ENCODE results near the gene OLFML3.

The OLFML3 gene

GRCh38 chr1:113950908-113951307 lies 28.4 kb upstream of the OLFML3 start:
- no peak for DNase-seq

DNA sequence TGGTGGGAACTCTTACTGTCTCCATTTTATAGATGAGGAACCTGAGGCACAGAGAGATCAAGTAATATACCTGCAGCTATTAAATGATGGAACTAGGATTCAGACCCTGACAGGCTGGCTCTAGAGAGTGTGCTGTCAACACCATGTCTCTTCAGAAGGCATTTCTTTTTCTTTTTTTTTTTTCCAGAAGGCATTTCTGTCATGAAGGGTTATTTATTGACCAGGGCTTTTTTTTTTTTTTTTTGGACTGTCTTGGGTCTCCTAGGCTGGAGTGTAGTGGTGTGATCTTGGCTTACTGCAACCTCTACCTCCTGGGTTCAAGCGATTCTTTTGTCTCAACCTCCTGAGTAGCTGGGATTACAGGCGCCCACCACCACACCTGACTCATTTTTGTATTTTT lies 27.6 kb upstream of the OLFML3 start:
- DNase-seq: no peak

DNA sequence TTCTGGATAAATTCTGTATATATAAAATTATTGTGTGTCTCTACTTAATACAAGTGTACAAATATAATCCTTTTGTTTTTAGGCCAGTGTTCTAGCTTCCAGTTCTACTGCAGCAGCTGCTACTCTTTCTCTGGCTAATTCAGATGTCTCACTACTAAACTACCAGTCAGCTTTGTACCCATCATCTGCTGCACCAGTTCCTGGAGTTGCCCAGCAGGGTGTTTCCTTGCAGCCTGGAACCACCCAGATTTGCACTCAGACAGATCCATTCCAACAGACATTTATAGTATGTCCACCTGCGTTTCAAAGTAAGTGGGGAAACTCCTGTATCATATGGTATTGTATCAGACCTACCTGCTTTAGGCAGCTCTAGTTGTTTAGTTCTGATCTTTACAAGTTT lies 21.3 kb upstream of the OLFML3 start:
- DNase-seq: no peak

DNA sequence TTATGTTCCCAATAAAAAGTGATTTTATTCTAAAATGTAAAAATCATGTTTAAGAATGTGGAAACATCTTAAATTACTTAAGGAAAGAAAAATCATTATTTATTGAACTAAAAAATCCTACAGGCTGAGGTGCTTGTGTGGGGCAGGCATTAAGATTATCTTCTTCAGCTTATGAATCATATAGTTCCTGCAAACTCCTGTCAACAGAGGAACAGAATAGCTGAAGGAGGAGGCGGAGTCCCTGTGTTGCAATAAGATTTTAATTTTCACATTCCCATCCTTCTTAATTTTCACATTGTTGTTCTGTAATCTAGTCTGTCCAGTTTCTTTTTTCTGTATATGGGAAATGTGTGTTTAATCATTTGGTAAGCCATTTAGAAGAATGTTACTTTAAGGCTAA lies 20.6 kb upstream of the OLFML3 start:
- DNase-seq: no peak

DNA sequence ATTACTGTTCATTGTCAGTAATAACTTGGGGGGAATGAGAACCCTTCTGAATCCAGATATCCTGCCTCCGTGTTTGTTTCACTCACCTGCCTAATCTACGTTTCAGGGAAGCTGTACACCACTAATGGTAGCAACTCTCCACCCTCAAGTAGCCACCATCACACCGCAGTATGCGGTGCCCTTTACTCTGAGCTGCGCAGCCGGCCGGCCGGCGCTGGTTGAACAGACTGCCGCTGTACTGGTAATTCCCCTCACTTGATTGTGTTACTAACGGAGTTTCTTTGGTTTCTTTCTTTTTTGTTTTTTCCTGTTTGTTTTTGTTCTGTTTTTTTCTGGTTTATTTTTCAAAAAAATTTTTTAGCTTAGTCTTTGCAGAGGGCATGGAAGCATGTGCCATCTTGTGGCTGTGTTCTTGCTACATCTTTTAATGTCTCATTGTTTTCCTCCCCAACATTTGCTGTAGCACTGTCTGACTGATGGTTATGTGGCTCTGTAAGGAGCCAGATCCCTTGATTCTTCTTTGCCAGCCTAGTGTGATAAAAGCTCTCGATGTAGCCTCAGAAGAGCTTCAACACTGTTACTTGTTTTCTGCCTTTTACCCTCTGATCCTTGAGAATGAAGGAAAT lies 15.9 kb upstream of the OLFML3 start:
- DNase-seq: no peak

DNA sequence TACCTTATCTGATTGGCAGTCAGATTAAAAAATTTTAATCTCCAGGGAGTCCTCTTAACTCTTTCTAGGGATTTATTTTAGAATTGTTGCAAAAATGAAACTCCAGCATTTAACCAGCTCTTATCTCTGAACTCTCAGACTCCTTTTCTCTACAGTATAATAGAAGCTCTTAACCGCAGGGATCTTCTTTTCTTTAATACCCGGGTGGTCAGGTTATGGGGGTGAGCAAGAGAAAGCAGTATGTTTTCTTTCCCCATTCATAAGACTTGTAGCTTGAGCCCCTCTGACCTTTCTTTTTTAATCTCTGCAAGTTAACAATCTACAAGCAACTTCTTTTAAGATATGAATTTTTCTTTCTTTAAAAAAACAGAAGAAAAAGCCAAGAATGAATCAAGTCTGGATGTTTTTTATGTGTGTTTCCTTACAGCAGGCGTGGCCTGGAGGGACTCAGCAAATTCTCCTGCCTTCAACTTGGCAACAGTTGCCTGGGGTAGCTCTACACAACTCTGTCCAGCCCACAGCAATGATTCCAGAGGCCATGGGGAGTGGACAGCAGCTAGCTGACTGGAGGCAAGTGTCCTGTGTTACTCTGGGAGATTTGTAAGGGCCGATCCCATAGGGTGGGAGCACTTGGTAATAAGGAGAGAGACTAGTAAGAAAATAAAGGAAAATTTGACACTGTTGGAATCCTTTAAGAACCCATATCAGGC lies 13.4 kb upstream of the OLFML3 start:
- DNase-seq: no peak

GRCh38 chr1:113972954-113973353 lies 6.3 kb upstream of the OLFML3 start:
- DNase-seq: no peak

DNA sequence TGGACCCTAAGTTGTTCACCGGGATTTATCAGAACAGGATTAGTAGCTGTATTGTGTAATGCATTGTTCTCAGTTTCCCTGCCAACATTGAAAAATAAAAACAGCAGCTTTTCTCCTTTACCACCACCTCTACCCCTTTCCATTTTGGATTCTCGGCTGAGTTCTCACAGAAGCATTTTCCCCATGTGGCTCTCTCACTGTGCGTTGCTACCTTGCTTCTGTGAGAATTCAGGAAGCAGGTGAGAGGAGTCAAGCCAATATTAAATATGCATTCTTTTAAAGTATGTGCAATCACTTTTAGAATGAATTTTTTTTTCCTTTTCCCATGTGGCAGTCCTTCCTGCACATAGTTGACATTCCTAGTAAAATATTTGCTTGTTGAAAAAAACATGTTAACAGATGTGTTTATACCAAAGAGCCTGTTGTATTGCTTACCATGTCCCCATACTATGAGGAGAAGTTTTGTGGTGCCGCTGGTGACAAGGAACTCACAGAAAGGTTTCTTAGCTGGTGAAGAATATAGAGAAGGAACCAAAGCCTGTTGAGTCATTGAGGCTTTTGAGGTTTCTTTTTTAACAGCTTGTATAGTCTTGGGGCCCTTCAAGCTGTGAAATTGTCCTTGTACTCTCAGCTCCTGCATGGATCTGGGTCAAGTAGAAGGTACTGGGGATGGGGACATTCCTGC lies 3.9 kb upstream of the OLFML3 start:
- no peak for DNase-seq

DNA sequence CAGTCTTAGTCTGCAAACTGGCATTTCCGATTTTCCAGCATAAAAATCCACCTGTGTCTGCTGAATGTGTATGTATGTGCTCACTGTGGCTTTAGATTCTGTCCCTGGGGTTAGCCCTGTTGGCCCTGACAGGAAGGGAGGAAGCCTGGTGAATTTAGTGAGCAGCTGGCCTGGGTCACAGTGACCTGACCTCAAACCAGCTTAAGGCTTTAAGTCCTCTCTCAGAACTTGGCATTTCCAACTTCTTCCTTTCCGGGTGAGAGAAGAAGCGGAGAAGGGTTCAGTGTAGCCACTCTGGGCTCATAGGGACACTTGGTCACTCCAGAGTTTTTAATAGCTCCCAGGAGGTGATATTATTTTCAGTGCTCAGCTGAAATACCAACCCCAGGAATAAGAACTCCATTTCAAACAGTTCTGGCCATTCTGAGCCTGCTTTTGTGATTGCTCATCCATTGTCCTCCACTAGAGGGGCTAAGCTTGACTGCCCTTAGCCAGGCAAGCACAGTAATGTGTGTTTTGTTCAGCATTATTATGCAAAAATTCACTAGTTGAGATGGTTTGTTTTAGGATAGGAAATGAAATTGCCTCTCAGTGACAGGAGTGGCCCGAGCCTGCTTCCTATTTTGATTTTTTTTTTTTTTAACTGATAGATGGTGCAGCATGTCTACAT lies 2.5 kb upstream of the OLFML3 start:
- peak in 1 of 2 experiments; percentile 10 for DNase-seq

DNA sequence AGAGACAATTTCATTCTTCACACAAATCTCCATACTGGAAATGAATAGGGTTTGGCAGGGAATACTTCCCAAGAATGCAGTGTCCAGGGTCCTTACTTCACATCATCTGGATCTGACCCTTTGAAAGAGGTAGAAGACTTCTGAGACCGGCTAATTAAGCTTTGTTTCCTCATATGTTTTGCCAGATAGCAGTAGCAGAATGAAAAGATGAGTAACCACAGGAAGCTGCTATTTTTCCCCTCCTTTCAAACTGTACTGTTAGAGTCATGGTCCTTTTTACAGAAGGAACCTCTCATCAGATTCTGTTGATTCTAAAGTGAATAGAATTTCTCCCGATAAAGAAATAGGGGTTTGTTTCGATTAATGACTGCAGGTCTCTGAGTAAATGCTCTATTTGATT lies 1.4 kb upstream of the OLFML3 start:
- DNase-seq: no peak

- DNase-seq: peak in 1 of 2 experiments; percentile 37
Measured at GRCh38 chr1:113980110-113980509, 836 bp downstream of the OLFML3 start.

GRCh38 chr1:113981962-113982931 lies 3.0 kb downstream of the OLFML3 start:
- DNase-seq: no peak

GRCh38 chr1:113982949-113983348 lies 3.7 kb downstream of the OLFML3 start:
- no peak for DNase-seq

DNA sequence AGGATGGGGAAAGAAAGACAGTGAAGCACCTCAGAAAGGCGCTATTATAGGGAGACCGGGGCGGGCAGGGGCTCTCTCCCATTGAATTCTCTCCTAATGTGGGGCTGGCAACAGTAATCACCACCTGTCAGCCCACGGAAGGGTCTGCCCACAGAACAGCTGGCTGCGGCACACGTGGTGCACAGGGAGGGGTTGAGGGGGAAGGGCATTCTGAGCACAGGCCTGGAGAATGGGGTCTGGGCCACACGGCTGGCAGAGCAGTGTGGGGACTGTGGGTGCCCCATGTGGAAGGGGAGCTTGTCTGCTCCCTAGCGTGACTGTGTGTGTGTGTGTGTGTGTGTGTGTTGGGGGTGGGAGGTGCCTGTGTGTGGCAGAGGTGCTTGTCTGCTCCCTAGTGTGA lies 4.1 kb downstream of the OLFML3 start:
- no peak for DNase-seq

DNA sequence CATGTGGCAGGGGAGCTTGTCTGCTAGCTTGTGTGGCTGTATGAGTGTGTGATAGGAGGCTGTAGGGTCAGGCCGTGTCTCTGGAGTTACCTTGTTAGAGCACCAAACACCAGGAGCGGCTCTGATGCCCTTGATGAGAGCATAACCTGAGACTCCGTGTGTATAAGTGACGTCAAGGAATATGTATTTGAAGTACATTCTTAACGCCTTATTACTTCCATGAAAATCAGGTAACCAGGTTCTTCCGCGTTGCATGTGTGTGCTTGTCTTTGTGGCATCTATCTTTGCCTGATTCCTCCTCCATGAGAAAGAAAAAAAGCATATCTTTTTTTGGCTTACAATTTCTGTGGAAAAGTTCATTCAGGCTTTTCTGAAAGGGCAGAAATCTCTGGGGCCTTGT lies 4.6 kb downstream of the OLFML3 start:
- DNase-seq: no peak

- DNase-seq: no peak
Measured at GRCh38 chr1:113984710-113985109, 5.4 kb downstream of the OLFML3 start.

DNA sequence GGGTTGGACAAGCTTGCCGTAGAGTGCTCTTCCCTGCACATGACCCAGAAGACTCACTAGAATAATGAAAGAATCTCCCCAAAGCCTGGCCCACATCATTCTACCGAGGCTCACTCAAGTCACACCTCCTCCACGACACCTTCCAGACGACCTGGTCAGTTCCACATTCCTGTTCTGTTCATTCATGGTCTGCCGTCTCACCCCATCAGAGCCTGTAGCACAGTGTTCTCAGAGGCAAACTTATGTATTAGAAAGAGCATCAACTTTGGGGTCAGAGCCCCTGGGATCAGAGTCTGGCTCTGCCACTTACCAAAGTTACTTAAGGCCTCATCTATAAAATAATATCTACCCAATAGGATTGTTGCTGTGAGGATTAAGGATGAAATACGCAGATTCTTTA lies 7.5 kb downstream of the OLFML3 start:
- no peak for DNase-seq

DNA sequence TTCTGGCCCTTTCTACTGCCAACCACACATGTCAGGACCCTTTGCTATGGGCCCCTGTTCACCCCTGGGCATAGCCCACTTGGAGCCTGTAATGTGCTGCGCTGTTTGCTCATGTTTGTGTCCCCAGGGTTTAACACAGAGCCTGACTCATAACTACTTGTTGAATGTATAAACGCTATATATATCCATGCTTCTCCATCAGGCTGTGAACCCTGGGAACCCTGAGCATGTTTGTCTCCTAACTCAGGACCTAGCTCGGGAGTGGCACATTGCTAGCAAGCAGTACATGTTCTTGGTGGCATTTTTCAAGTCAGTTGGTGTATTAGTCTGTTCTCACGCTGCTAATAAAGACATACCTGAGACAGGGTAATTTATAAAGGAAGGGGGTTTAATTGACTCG lies 8.0 kb downstream of the OLFML3 start:
- no peak for DNase-seq

GRCh38 chr1:113990530-113990929 lies 11.3 kb downstream of the OLFML3 start:
- peak; percentile 16 to 24 for DNase-seq

DNA sequence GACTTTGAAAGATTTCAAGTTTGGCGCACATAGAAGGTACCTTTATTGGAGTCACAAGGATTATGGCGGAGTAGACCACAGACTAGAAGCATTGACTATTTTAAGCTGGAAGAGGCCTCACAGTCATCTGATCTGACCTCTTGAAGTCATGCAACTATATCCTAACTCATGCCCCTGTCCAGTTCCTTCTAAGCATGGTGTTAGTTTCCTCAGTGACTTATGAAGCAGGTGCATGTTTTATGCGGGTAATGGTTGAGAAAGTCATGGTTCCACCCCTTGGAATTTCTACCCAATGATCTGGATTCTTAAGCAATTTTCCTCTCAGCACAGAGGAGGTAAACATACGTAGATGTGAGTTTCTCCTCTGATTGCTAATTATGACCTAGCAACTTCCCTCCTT lies 11.7 kb downstream of the OLFML3 start:
- no peak for DNase-seq

- DNase-seq: peak in 1 of 2 experiments; percentile 38
Measured at GRCh38 chr1:113991467-113991997, 12.3 kb downstream of the OLFML3 start.

GRCh38 chr1:113993072-113993471 lies 13.8 kb downstream of the OLFML3 start:
- DNase-seq: peak; percentile 42 to 87
